22Rv1 (cell line): ENCODE data around the gene CHD8.

Experiments
- CTCF ChIP-seq: fragments of 450-650 bp; IDR thresholded peaks from 2 replicates; pipeline ENCODE4 v1.5.1; 2017; ENCODE audit warnings: mild to moderate bottlenecking
- ZFX ChIP-seq: fragments of 450-650 bp; IDR thresholded peaks from 2 replicates; pipeline ENCODE4 v1.6.1; 2017; ENCODE audit warnings: antibody characterized with exemption, borderline replicate concordance

GRCh38 chr14:21476523-21476924 is 20.6 kb upstream of the CHD8 start:
- 0 out of 2 replicates have a peak, but pooled peaks have one; percentile 17 for TF ChIP-seq CTCF
- no peak for TF ChIP-seq ZFX
